GM06990 (cell line): Measurements from ENCODE around the gene BNIP1.

Source experiments
- DNase-seq: peaks from one replicate; pipeline ENCODE4 v3.0.0-alpha.2; 2011; ENCODE audit not compliant: insufficient read length; ENCODE audit errors: extremely low read depth
- H3K27me3 ChIP-seq: replicated peaks from 2 replicates; pipeline ENCODE4 v1.6.0; 2011; ENCODE audit warnings: low read length; ENCODE audit not compliant: control insufficient read depth, insufficient read depth
- H3K36me3 ChIP-seq: 2 replicates; pipeline ENCODE4 v1.5.1; 2011; ENCODE audit warnings: low read length; ENCODE audit not compliant: control insufficient read depth, insufficient read depth
- H3K4me3 ChIP-seq: replicated peaks from 2 replicates; pipeline ENCODE4 v1.5.1; 2011; ENCODE audit warnings: low read depth, mild to moderate bottlenecking, control low read depth, low read length
- CTCF ChIP-seq: IDR thresholded peaks from 2 replicates; pipeline ENCODE4 v1.5.1; 2011; ENCODE audit warnings: low read length, control low read depth, mild to moderate bottlenecking, inconsistent platforms; ENCODE audit not compliant: insufficient read depth, poor library complexity, severe bottlenecking

The BNIP1 gene

GRCh38 chr5:173155912-173156311, 11.6 kb downstream of the BNIP1 start:
- no peak for DNase-seq
- TF ChIP-seq CTCF: no peak
- H3K36me3 ChIP-seq: peaks cover 12% of the 10 kb centered on the region

GRCh38 chr5:173158366-173158765, 14.0 kb downstream of the BNIP1 start:
- no peak for TF ChIP-seq CTCF
- Histone ChIP-seq H3K36me3 (peaks cover 16% of the 10 kb centered on the region), H3K4me3 (no peak overlapping the region), H3K27me3 (no peaks in the 10 kb centered on the region)
- DNase-seq: no peak

More at GRCh38 chr5:173155912-173156311, 11.6 kb downstream of the BNIP1 start:
- H3K27me3 ChIP-seq: no peaks in the 10 kb centered on the region
- H3K4me3 ChIP-seq: no peak overlapping the region

- no peak overlapping the region for H3K4me3 ChIP-seq
- peaks cover 16% of the 10 kb centered on the region for H3K36me3 ChIP-seq
- DNase-seq: no peak
- no peak for TF ChIP-seq CTCF
- no peaks in the 10 kb centered on the region for H3K27me3 ChIP-seq
Measured at GRCh38 chr5:173159256-173159655, 14.9 kb downstream of the BNIP1 start.

GRCh38 chr5:173161148-173161547, 16.8 kb downstream of the BNIP1 start:
- no peaks in the 10 kb centered on the region for H3K27me3 ChIP-seq
- peaks cover 11% of the 10 kb centered on the region for H3K36me3 ChIP-seq
- no peak for DNase-seq
- no peak overlapping the region for H3K4me3 ChIP-seq
- TF ChIP-seq CTCF: no peak

GRCh38 chr5:173163219-173163618, 18.9 kb downstream of the BNIP1 start:
- peaks cover 11% of the 10 kb centered on the region for H3K36me3 ChIP-seq
- no peak for DNase-seq
- TF ChIP-seq CTCF: no peak
- no peak overlapping the region for H3K4me3 ChIP-seq
- no peaks in the 10 kb centered on the region for H3K27me3 ChIP-seq
